ENCODE measurements around the gene RNF13. TPM values are rescaled to one million over a fixed set of nuclear protein-coding genes. Genes with fewer than 3 reads are reported as not detected.
"Not testable (repeated sequence)": the region's sequence is repeated elsewhere in the genome, so short reads cannot be mapped to it uniquely, and the experiment has no call there.

RNF13 gene
- total RNA-seq, 1 experiment from 2014 or later: 76.9 TPM

DNA sequence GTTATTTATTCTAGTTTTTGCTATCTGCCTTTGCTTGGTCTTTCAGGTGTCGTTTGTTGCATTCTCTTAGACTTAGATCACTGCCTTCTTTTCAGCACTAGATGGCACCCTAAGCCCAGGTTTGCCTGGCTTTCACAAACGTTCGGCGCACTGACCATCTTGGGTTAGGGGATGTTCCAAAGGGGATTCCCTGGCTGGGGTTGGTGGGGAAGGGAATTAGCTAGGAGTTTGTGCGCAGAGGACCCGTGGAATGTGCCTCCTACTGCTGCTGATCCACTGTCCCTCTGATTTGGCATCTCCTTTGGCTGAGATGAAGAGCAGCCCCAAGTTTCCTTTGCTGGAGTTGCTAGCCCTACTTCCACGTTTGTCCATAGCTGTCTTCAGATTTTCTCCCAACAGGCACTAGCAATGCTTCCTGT, 123.8 kb downstream of the RNF13 start:
- no peaks in the 10 kb centered on the region for H3K9me3 ChIP-seq (ENCODE audit: control insufficient read depth, insufficient read depth, low read depth, low read length)
- peaks cover 5% of the 10 kb centered on the region; the same call in 1 of the 2 replicates for H3K4me1 ChIP-seq (ENCODE audit: control insufficient read depth, insufficient read depth, low read length)
- BruUV-seq (replicated peaks): no TSS peak
- in situ Hi-C loops (cut with HindIII; ENCODE audit: low pct_unique_long_range_greater_than_20kb, low sequenced_read_pairs) (no loop called here), intact Hi-C loops (cut with micrococcal nuclease; ENCODE audit: unreplicated experiment) (loop anchor here (1.0 kb wide), 1 partner anchor 284 kb away; no protein-coding TSS in a partner anchor)
- 0 out of 2 replicates have a peak, but pooled peaks cover 4% of the 10 kb centered on the region for H3K36me3 ChIP-seq (ENCODE audit: control insufficient read depth, insufficient read depth, low read length)
- H3K27ac ChIP-seq (ENCODE audit: low read length): no peak overlapping the region
- H3K4me3 ChIP-seq (ENCODE audit: low read depth in 2 of 2, low read length in 2 of 2): peak overlapping the region in 1 of 2 experiments; percentile 26; a peak in 1 of 4 replicates
- TF ChIP-seq, protein P1, sequence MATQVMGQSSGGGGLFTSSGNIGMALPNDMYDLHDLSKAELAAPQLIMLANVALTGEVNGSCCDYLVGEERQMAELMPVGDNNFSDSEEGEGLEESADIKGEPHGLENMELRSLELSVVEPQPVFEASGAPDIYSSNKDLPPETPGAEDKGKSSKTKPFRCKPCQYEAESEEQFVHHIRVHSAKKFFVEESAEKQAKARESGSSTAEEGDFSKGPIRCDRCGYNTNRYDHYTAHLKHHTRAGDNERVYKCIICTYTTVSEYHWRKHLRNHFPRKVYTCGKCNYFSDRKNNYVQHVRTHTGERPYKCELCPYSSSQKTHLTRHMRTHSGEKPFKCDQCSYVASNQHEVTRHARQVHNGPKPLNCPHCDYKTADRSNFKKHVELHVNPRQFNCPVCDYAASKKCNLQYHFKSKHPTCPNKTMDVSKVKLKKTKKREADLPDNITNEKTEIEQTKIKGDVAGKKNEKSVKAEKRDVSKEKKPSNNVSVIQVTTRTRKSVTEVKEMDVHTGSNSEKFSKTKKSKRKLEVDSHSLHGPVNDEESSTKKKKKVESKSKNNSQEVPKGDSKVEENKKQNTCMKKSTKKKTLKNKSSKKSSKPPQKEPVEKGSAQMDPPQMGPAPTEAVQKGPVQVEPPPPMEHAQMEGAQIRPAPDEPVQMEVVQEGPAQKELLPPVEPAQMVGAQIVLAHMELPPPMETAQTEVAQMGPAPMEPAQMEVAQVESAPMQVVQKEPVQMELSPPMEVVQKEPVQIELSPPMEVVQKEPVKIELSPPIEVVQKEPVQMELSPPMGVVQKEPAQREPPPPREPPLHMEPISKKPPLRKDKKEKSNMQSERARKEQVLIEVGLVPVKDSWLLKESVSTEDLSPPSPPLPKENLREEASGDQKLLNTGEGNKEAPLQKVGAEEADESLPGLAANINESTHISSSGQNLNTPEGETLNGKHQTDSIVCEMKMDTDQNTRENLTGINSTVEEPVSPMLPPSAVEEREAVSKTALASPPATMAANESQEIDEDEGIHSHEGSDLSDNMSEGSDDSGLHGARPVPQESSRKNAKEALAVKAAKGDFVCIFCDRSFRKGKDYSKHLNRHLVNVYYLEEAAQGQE (IDR thresholded peaks at IDR 0.05; ENCODE audit: insufficient read depth in 1 of 2, low read depth in 2 of 2, low read length in 1 of 2): no peak
- TF ChIP-seq, protein P2, sequence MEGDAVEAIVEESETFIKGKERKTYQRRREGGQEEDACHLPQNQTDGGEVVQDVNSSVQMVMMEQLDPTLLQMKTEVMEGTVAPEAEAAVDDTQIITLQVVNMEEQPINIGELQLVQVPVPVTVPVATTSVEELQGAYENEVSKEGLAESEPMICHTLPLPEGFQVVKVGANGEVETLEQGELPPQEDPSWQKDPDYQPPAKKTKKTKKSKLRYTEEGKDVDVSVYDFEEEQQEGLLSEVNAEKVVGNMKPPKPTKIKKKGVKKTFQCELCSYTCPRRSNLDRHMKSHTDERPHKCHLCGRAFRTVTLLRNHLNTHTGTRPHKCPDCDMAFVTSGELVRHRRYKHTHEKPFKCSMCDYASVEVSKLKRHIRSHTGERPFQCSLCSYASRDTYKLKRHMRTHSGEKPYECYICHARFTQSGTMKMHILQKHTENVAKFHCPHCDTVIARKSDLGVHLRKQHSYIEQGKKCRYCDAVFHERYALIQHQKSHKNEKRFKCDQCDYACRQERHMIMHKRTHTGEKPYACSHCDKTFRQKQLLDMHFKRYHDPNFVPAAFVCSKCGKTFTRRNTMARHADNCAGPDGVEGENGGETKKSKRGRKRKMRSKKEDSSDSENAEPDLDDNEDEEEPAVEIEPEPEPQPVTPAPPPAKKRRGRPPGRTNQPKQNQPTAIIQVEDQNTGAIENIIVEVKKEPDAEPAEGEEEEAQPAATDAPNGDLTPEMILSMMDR (IDR thresholded peaks at IDR 0.05): peak; percentile 91
- CTCF ChIA-PET: interaction anchor here (1.0 to 2.3 kb wide), 2 partner anchors 247 to 283 kb away, joined by 4 to 9 read pairs; no protein-coding TSS in a partner anchor
- H3K27me3 ChIP-seq (ENCODE audit: control insufficient read depth, insufficient read depth, low read length): no peaks in the 10 kb centered on the region
- ATAC-seq (peak; percentile 92), DNase-seq (ENCODE audit: low read depth, low spot score) (peak; percentile 73)
- POLR2A ChIA-PET: interaction anchor here (0.6 kb wide), 1 partner anchor 282 kb away, joined by 3 read pairs; no protein-coding TSS in a partner anchor

DNA sequence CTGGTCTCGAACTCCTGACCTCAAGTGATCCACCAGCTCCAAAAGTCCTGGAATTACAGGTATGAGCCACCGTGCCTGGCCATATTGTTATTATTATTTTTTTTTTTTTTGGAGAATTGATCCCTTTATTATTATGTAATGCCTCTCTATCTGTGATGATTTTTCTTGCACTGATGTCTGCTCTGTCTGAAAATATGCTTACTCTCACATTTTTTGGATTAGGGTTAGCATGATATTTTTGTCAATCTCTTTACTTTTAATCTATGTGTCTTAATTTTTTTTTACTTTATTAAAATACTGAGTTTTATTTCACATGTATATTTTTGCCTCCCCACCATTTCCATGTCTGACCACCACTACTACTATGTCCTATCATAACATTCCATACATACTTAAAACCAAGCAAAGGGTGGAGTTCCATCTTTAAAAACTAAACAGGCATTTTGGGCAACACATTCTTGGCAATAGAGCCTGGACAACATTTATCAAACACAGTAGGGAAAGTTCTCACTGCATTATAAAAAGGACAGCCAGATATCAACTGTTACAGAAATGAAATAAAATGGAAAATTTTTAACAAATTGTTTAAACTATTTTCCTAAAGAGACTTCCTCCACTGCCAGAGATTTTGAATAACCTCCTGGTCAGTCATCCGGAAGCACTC, 125.5 kb downstream of the RNF13 start:
- intact Hi-C loops (cut with micrococcal nuclease; ENCODE audit: unreplicated experiment); H3K27me3 ChIP-seq (ENCODE audit: control insufficient read depth, insufficient read depth, low read length); H3K9me3 ChIP-seq (ENCODE audit: control insufficient read depth, insufficient read depth, low read depth, low read length); DNase-seq (ENCODE audit: low read depth, low spot score); H3K27ac ChIP-seq (ENCODE audit: low read length); H3K4me1 ChIP-seq (ENCODE audit: control insufficient read depth, insufficient read depth, low read length); ATAC-seq; H3K36me3 ChIP-seq (ENCODE audit: control insufficient read depth, insufficient read depth, low read length); POLR2A ChIA-PET; CTCF ChIA-PET; H3K4me3 ChIP-seq (ENCODE audit: low read depth in 2 of 2, low read length in 2 of 2); BruUV-seq (replicated peaks); in situ Hi-C loops (cut with HindIII; ENCODE audit: low pct_unique_long_range_greater_than_20kb, low sequenced_read_pairs): not testable (repeated sequence)

DNA sequence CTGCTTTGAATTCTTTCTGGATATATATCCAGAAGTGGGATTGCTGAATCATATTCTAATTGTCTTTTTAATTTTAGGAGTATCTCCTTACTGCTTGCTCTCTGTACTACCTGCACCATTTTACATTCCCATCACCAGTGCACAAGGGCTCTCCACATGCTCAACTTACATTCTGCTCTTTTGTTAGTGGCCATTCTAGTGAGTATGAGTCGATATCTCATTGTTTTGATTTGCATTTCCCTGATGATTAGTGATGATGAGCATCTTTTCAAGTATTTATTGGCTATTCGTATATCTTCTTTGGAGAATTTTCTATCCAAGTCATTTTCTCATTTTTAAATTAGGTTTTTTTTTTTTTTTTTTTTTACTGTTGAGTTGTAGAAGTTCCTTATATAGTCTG, 128.2 kb downstream of the RNF13 start:
- in situ Hi-C loops (cut with HindIII; ENCODE audit: low pct_unique_long_range_greater_than_20kb, low sequenced_read_pairs): no loop called here
- Histone ChIP-seq H3K4me3 (ENCODE audit: low read depth in 2 of 2, low read length in 2 of 2) (no peak overlapping the region), H3K27ac (ENCODE audit: low read length) (no peak overlapping the region), H3K4me1 (ENCODE audit: control insufficient read depth, insufficient read depth, low read length) (peaks cover 5% of the 10 kb centered on the region; the same call in 1 of the 2 replicates), H3K36me3 (ENCODE audit: control insufficient read depth, insufficient read depth, low read length) (0 out of 2 replicates have a peak, but pooled peaks cover 4% of the 10 kb centered on the region), H3K27me3 (ENCODE audit: control insufficient read depth, insufficient read depth, low read length) (no peaks in the 10 kb centered on the region), H3K9me3 (ENCODE audit: control insufficient read depth, insufficient read depth, low read depth, low read length) (peaks cover 9% of the 10 kb centered on the region; the same call in 1 of the 2 replicates)
- no TSS peak for BruUV-seq (replicated peaks)
- DNase-seq (ENCODE audit: low read depth, low spot score) (no peak), ATAC-seq (no peak)
- CTCF ChIA-PET: no interaction called here
- no peak for TF ChIP-seq TCF7L2 (IDR thresholded peaks at IDR 0.05; ENCODE audit: low read depth, low read length)
- POLR2A ChIA-PET: no interaction called here
- intact Hi-C loops (cut with micrococcal nuclease; ENCODE audit: unreplicated experiment): no loop called here

Measured in Panc1 (cell line).